Measurements from ENCODE around the gene CDON.

Gene CDON

DNA sequence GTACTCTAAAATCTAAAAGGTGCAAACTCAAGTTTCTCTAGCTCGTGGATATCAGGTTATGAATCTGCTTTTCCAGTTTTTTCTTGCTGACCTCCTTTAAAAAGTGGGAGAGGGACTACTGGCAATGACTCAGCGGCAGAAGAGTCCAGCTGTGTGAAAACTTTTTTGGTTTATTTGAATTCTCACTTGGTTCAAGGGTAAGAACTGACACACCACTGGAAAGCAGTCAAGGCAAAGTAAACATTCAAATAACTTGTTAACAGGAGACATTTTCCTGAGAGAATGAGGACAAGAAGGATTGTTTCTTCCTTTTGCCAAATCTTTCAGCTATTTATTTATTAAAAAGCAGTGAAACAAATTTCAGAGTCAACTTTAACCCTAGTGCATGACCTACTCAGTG, 36.1 kb downstream of the CDON start:
- H3K4me3 ChIP-seq (ENCODE audit: low read length) = no peak overlapping the region
- no peaks in the 10 kb centered on the region for H3K36me3 ChIP-seq (ENCODE audit: control insufficient read depth, insufficient read depth, low read length)
- no peak overlapping the region for H3K9ac ChIP-seq (ENCODE audit: low read length)
- H3K27me3 ChIP-seq (ENCODE audit: control insufficient read depth, insufficient read depth, low read length) = no peaks in the 10 kb centered on the region
- H3K4me1 ChIP-seq (ENCODE audit: control insufficient read depth, insufficient read depth, low read length) = peaks cover 43% of the 10 kb centered on the region
- peak overlapping the region; percentile 60 for H3K27ac ChIP-seq (ENCODE audit: low read depth, low read length)

DNA sequence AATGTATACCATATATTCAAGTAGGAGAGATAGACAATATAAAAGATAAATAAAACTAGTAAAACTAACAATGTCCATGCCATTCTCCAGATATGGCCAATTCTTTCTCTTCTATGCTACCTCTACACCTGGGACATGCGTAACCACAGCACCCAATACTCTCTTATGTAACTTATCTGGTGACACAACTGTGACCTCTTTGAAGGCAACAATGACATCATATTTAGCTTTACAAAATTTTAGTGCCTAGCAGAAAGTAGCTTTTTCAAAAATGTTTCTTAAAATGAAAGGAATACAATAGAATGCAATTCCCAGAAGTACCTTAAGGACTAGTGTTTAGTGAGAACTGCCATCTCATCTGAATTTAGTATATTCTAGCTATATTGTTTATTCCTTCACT, 36.8 kb downstream of the CDON start:
- peaks cover 42% of the 10 kb centered on the region for H3K4me1 ChIP-seq (ENCODE audit: control insufficient read depth, insufficient read depth, low read length)
- H3K27ac ChIP-seq (ENCODE audit: low read depth, low read length) = peak overlapping the region; percentile 40
- H3K4me3 ChIP-seq (ENCODE audit: low read length) = no peak overlapping the region
- H3K36me3 ChIP-seq (ENCODE audit: control insufficient read depth, insufficient read depth, low read length) = no peaks in the 10 kb centered on the region
- H3K27me3 ChIP-seq (ENCODE audit: control insufficient read depth, insufficient read depth, low read length) = no peaks in the 10 kb centered on the region
- no peak overlapping the region for H3K9ac ChIP-seq (ENCODE audit: low read length)

DNA sequence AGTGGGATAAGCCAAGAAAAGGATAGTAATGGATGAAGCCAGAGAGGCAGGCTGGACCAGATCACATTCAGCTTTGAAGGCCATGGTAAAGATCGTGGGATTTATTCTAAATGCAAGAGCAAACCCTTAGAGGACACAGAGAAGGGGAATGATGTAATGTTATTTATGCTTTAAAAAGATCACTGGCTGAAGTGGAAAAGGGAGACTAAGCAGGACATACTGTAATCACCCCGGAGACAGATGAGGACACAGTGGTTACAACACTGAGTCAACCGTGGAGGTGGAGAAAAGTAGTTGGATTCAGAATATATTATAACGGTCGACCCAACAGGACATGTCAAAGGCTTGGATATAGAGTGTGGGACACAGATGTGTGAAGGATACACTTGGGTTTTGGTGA, 38.5 kb downstream of the CDON start:
- peak overlapping the region; percentile 89 for H3K27ac ChIP-seq (ENCODE audit: low read depth, low read length)
- no peak overlapping the region for H3K9ac ChIP-seq (ENCODE audit: low read length)
- no peaks in the 10 kb centered on the region for H3K36me3 ChIP-seq (ENCODE audit: control insufficient read depth, insufficient read depth, low read length)
- H3K4me1 ChIP-seq (ENCODE audit: control insufficient read depth, insufficient read depth, low read length) = peaks cover 42% of the 10 kb centered on the region
- no peak overlapping the region for H3K4me3 ChIP-seq (ENCODE audit: low read length)
- H3K27me3 ChIP-seq (ENCODE audit: control insufficient read depth, insufficient read depth, low read length) = no peaks in the 10 kb centered on the region

DNA sequence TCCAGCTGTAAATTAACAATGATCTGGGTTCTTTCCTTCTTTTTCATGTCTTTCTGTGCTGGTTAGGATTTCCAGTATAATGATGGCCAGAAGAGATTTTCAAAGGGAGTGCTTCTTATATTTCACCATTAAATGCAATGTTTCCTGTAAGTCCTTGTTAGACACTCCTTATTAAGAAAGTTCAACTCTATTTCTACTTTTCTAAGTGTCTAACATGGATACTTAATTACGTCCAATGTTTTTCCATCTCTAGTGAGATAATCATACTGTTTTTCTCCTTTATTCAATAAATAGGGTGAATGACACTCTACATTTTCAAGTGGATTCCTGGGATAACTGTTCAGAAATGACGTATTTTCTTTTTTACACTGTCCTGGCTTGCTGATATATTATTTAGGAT, 49.8 kb downstream of the CDON start:
- Histone ChIP-seq H3K9ac (ENCODE audit: low read length) (no peak overlapping the region), H3K4me3 (ENCODE audit: low read length) (no peak overlapping the region), H3K27me3 (ENCODE audit: control insufficient read depth, insufficient read depth, low read length) (no peaks in the 10 kb centered on the region), H3K36me3 (ENCODE audit: control insufficient read depth, insufficient read depth, low read length) (peaks cover 2% of the 10 kb centered on the region), H3K27ac (ENCODE audit: low read depth, low read length) (no peak overlapping the region), H3K4me1 (ENCODE audit: control insufficient read depth, insufficient read depth, low read length) (peaks cover 1% of the 10 kb centered on the region)

DNA sequence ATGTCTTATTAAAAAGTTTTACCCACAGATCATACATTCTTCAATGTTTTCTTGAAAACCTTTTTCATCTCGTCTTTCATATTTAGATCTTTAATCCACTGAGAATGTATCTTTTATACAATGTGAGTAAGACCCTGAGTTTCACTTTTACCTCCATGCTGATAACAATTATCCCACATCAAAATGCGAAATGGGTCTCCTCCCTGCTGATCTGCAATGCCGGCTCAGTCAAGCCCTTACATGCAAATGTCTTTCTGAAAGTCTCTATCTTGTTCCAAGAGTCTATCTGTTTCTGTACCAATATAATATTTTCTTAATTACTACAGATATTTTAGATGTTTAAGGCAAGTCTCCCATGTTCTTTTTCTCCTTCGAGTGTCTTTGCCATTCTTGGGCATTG, 50.9 kb downstream of the CDON start:
- Histone ChIP-seq H3K27me3 (ENCODE audit: control insufficient read depth, insufficient read depth, low read length) (no peaks in the 10 kb centered on the region), H3K36me3 (ENCODE audit: control insufficient read depth, insufficient read depth, low read length) (peaks cover 2% of the 10 kb centered on the region), H3K27ac (ENCODE audit: low read depth, low read length) (no peak overlapping the region), H3K9ac (ENCODE audit: low read length) (no peak overlapping the region), H3K4me3 (ENCODE audit: low read length) (no peak overlapping the region), H3K4me1 (ENCODE audit: control insufficient read depth, insufficient read depth, low read length) (peaks cover 10% of the 10 kb centered on the region)

DNA sequence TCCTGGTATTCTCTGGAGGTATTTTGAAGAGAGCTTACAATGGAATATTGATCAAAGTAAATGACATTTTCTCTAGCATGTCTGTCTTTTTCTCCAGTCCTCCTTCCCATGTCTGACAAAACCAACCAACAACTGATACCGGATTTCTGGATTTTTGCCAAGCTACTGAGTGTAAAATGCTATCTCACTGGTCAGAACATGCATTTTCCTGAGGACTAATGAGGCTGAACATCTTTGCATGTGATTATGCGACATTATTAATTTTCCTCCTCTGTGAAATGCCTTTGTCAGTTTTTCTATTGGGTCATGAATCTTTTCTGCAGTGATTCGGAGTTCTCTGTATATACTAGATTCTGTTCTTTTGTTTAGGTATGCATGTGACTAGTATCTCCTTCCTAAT, 51.4 kb downstream of the CDON start:
- Histone ChIP-seq H3K36me3 (ENCODE audit: control insufficient read depth, insufficient read depth, low read length) (peaks cover 2% of the 10 kb centered on the region), H3K9ac (ENCODE audit: low read length) (no peak overlapping the region), H3K4me1 (ENCODE audit: control insufficient read depth, insufficient read depth, low read length) (peaks cover 10% of the 10 kb centered on the region), H3K27me3 (ENCODE audit: control insufficient read depth, insufficient read depth, low read length) (no peaks in the 10 kb centered on the region), H3K27ac (ENCODE audit: low read depth, low read length) (no peak overlapping the region), H3K4me3 (ENCODE audit: low read length) (no peak overlapping the region)

DNA sequence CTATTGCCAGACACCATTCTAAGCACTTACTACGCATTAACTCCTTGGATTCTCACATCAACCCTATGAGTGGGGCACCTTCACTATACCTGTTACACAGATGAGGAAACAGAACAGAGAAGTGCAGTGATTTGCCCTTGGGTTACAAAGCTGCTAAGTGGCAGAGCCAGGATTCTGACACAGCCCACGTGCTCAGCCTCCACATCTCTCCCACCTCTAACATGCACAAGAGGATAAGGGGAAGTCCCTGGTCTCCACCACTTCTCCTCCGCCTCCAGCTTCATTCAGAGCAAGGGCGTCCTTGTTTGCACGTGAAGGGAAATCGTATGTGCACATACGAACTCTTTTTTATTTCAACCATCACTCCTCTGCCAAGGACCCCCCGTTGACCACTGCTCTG, 53.7 kb downstream of the CDON start:
- Histone ChIP-seq H3K27ac (ENCODE audit: low read depth, low read length) (no peak overlapping the region), H3K9ac (ENCODE audit: low read length) (no peak overlapping the region), H3K4me3 (ENCODE audit: low read length) (no peak overlapping the region), H3K4me1 (ENCODE audit: control insufficient read depth, insufficient read depth, low read length) (peaks cover 10% of the 10 kb centered on the region), H3K36me3 (ENCODE audit: control insufficient read depth, insufficient read depth, low read length) (no peaks in the 10 kb centered on the region), H3K27me3 (ENCODE audit: control insufficient read depth, insufficient read depth, low read length) (no peaks in the 10 kb centered on the region)

DNA sequence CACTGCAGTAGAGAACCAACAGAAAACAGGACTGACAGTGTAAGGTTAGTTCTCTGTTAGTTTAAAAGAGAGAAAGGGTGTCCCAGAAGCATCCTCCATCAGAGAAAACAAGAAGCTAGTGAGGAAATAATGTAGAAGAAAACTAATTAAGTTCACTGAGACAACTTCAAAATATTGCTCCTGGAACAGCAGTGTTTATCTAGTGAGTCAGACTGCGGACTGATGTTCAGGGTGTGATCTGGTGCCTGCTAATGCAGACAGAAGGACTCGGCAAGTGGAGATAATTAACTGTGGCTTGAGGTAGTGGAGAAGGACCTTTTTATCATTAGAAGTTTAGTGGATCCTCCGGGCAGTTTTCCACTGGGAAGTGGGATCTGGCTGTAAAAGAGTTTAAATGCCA, 55.4 kb downstream of the CDON start:
- H3K27me3 ChIP-seq (ENCODE audit: control insufficient read depth, insufficient read depth, low read length) = no peaks in the 10 kb centered on the region
- peak overlapping the region; percentile 48 for H3K27ac ChIP-seq (ENCODE audit: low read depth, low read length)
- peaks cover 10% of the 10 kb centered on the region for H3K4me1 ChIP-seq (ENCODE audit: control insufficient read depth, insufficient read depth, low read length)
- H3K4me3 ChIP-seq (ENCODE audit: low read length) = no peak overlapping the region
- H3K36me3 ChIP-seq (ENCODE audit: control insufficient read depth, insufficient read depth, low read length) = no peaks in the 10 kb centered on the region
- H3K9ac ChIP-seq (ENCODE audit: low read length) = no peak overlapping the region

DNA sequence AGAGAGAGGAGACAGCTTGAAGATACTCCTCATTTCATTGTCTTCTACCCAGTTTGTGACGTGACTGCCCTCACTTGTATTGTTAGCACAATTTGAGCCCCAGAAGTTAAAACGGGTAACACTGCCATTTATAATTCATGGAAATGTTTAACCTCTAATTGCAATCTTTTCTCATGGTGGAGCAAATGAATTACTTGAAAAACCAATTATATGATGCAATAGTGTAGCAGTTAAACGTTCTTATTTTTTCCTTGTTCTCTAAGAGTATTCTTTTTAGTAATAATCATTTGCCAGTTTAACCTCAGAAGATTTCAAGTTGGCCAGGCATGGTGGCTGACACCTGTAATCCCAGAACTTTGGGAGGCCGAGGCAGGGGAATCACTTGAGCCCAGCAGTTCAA, 56.6 kb downstream of the CDON start:
- H3K27ac ChIP-seq (ENCODE audit: low read depth, low read length) = peak overlapping the region; percentile 12

DNA sequence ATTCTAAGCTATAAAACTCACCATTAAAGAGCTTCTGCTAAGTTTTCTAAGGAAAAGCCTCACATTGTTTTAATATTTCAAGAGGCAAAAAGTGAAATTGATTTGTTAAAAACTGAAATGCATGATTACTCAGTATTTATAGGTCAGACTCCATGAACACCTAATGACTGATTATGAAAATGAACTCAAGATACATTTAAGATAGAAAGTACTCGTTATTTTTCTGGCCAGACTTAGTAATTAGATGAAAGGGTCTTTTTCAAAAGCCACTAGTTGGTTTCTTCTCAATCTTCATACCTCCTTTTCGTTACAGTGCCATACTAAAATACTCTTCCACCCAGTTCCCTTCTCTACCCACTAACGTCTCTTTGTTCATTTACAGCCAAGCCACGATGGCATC, 60.5 kb downstream of the CDON start:
- H3K27me3 ChIP-seq (ENCODE audit: control insufficient read depth, insufficient read depth, low read length) = no peaks in the 10 kb centered on the region
- no peak overlapping the region for H3K9ac ChIP-seq (ENCODE audit: low read length)
- H3K4me1 ChIP-seq (ENCODE audit: control insufficient read depth, insufficient read depth, low read length) = peaks cover 3% of the 10 kb centered on the region
- no peaks in the 10 kb centered on the region for H3K36me3 ChIP-seq (ENCODE audit: control insufficient read depth, insufficient read depth, low read length)
- no peak overlapping the region for H3K4me3 ChIP-seq (ENCODE audit: low read length)
- no peak overlapping the region for H3K27ac ChIP-seq (ENCODE audit: low read depth, low read length)

More for the DNA sequence above, 56.6 kb downstream of the CDON start:
- H3K27me3 ChIP-seq (ENCODE audit: control insufficient read depth, insufficient read depth, low read length) = no peaks in the 10 kb centered on the region
- peaks cover 10% of the 10 kb centered on the region for H3K4me1 ChIP-seq (ENCODE audit: control insufficient read depth, insufficient read depth, low read length)
- H3K4me3 ChIP-seq (ENCODE audit: low read length) = no peak overlapping the region
- no peaks in the 10 kb centered on the region for H3K36me3 ChIP-seq (ENCODE audit: control insufficient read depth, insufficient read depth, low read length)
- H3K9ac ChIP-seq (ENCODE audit: low read length) = no peak overlapping the region

DNA sequence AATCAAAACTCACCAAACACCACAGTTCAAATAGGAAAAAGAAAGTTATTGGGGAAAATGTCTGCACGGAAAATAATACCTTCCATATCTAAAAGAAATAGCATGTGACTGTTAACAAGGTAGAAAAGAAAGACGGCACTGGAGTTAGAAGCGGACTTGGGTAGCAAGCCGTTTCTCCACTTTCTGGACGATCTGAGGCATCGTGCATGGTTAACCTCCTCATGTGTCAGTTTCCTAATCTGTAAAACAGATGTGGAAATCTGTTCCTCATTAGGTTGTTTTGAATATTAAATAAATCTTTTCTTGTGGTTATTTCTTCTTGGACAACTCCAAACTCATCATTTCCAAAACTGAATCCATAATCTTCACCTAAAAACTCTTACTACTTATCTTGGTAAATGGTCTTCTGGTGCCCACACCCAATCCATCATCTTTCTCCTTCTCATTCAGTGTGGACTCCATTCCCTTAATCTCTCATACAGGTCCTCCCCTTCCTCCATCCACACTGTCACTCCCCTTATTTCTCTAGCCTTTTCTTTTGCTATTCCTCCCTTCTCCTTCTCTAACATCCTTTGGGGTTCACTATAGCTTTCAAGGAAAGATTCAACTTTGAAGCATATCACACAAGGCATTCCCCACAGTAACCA, 63.3 kb downstream of the CDON start:
- H3K27me3 ChIP-seq (ENCODE audit: control insufficient read depth, insufficient read depth, low read length) = no peaks in the 10 kb centered on the region
- H3K36me3 ChIP-seq (ENCODE audit: control insufficient read depth, insufficient read depth, low read length) = no peaks in the 10 kb centered on the region
- no peak overlapping the region for H3K27ac ChIP-seq (ENCODE audit: low read depth, low read length)
- H3K4me3 ChIP-seq (ENCODE audit: low read length) = no peak overlapping the region
- no peak overlapping the region for H3K9ac ChIP-seq (ENCODE audit: low read length)
- no peaks in the 10 kb centered on the region for H3K4me1 ChIP-seq (ENCODE audit: control insufficient read depth, insufficient read depth, low read length)

DNA sequence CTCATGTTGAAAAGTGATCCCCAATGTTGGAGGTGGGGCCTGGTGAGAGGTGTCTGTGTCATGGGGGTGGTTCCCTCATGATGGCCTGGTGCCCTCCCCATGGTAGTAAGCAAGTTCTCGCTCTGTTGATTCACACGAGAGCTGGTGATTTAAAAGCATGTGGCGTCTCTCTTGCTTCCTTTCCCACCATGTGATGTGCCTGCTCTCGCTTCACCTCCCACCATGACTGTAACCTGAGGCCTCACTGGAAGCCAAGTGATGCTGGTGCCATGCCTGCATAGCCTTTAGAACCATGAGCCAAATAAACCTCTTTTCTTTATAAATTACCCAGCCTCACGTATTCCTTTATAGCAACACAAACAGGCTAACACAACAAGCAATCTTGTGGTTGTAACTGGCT, 64.4 kb downstream of the CDON start:
- Histone ChIP-seq H3K27me3 (ENCODE audit: control insufficient read depth, insufficient read depth, low read length) (no peaks in the 10 kb centered on the region), H3K4me3 (ENCODE audit: low read length) (no peak overlapping the region), H3K27ac (ENCODE audit: low read depth, low read length) (no peak overlapping the region), H3K4me1 (ENCODE audit: control insufficient read depth, insufficient read depth, low read length) (no peaks in the 10 kb centered on the region), H3K9ac (ENCODE audit: low read length) (no peak overlapping the region), H3K36me3 (ENCODE audit: control insufficient read depth, insufficient read depth, low read length) (no peaks in the 10 kb centered on the region)

DNA sequence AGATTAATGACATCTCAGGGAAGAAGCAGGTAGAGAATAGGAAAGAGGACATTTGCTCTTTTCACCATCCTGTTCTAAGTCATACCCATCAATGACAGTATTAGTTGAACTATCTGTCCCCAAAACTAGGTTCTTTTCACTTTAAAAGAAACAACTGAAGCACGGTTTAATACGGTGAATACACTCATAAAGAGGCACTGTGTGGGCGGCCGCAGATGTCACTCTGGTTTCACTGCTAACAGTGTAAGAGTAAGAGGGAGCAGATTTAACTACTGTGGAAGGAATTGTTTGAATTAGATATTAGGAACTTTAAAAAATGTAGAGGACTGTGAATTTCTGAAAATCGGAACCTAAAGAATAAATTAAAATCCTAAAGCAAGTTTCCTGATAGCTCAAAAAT, 67.4 kb downstream of the CDON start:
- Histone ChIP-seq H3K4me3 (ENCODE audit: low read length) (no peak overlapping the region), H3K27ac (ENCODE audit: low read depth, low read length) (no peak overlapping the region), H3K9ac (ENCODE audit: low read length) (no peak overlapping the region), H3K4me1 (ENCODE audit: control insufficient read depth, insufficient read depth, low read length) (no peaks in the 10 kb centered on the region), H3K36me3 (ENCODE audit: control insufficient read depth, insufficient read depth, low read length) (no peaks in the 10 kb centered on the region), H3K27me3 (ENCODE audit: control insufficient read depth, insufficient read depth, low read length) (no peaks in the 10 kb centered on the region)

Data from rectal smooth muscle tissue (tissue), 1 donor.